Cardiac septum (tissue), 1 donor: ENCODE data around the gene NPAS2. TPM values are rescaled to one million over a fixed set of nuclear protein-coding genes. Genes with fewer than 3 reads are reported as not detected.

ENCODE experiments used
- DNase-seq: peaks from one replicate; pipeline ENCODE4 v3.0.0-alpha.2; 2020; ENCODE audit warnings: low spot score
- intact Hi-C: fragments of 100-400 bp; cut with DNase I; formaldehyde crosslinking; loops from one replicate; pipeline ENCODE4 v1.14.0; 2022
- total RNA-seq: library from RNA; stranded (reverse); fragmentation: NEBNext Ultra II Directional; extraction: Animal tissue kit (Norgen Biotek cat#: 25700); gene quantifications from one replicate; pipeline ENCODE4 v1.2.1, GENCODE V29; 2021
- donor health status: DM: no; HTN: no; CAD: no.

NPAS2 gene
- total RNA-seq, 1 donor from 2014 or later = 54.0 TPM

- DNase-seq = no peak
- intact Hi-C loops = loop anchor here (2.0 kb wide), 1 partner anchor 31 kb away; no protein-coding TSS in a partner anchor
Observed at GRCh38 chr2:100924122-100924519, 104.2 kb downstream of the NPAS2 start.

GRCh38 chr2:100924520-100925451 lies 104.8 kb downstream of the NPAS2 start:
- intact Hi-C loops = loop anchor here (2.0 kb wide), 1 partner anchor 32 kb away; no protein-coding TSS in a partner anchor
- DNase-seq = no peak

- no peak for DNase-seq
- intact Hi-C loops = no loop called here
Observed at GRCh38 chr2:100928235-100928634, 108.3 kb downstream of the NPAS2 start.

GRCh38 chr2:100929147-100929546 lies 109.2 kb downstream of the NPAS2 start:
- DNase-seq = no peak

GRCh38 chr2:100934504-100935371 lies 114.8 kb downstream of the NPAS2 start:
- DNase-seq = no peak
- intact Hi-C loops = loop anchor here (5.0 kb wide), 1 partner anchor 112 kb away; the partner anchor contains the start of gene NPAS2

More at GRCh38 chr2:100929147-100929546, 109.2 kb downstream of the NPAS2 start:
- intact Hi-C loops = no loop called here

GRCh38 chr2:100935372-100935752 lies 115.4 kb downstream of the NPAS2 start:
- intact Hi-C loops = loop anchor here (5.0 kb wide), 1 partner anchor 113 kb away; the partner anchor contains the start of gene NPAS2
- DNase-seq = no peak

GRCh38 chr2:100936070-100936741 lies 116.3 kb downstream of the NPAS2 start:
- no peak for DNase-seq
- intact Hi-C loops = loop anchor here (5.0 kb wide), 1 partner anchor 114 kb away; the partner anchor contains the start of gene NPAS2

- intact Hi-C loops = loop anchor here (5.0 kb wide), 1 partner anchor 115 kb away; the partner anchor contains the start of gene NPAS2
- no peak for DNase-seq
Observed at GRCh38 chr2:100936972-100937542, 117.1 kb downstream of the NPAS2 start.

- DNase-seq = no peak
- intact Hi-C loops = loop anchor here (5.0 kb wide), 1 partner anchor 116 kb away; the partner anchor contains the start of gene NPAS2
Observed at GRCh38 chr2:100938031-100939026, 118.4 kb downstream of the NPAS2 start.

- intact Hi-C loops = loop anchor here (5.0 kb wide), 1 partner anchor 117 kb away; the partner anchor contains the start of gene NPAS2
- no peak for DNase-seq
Observed at GRCh38 chr2:100939445-100939844, 119.5 kb downstream of the NPAS2 start.

- intact Hi-C loops = no loop called here
- no peak for DNase-seq
Observed at GRCh38 chr2:100940240-100940639, 120.3 kb downstream of the NPAS2 start.

- DNase-seq = no peak
- intact Hi-C loops = no loop called here
Observed at GRCh38 chr2:100940766-100941645, 121.1 kb downstream of the NPAS2 start.

- no peak for DNase-seq
- intact Hi-C loops = no loop called here
Observed at GRCh38 chr2:100941646-100942240, 121.8 kb downstream of the NPAS2 start.

- intact Hi-C loops = no loop called here
- DNase-seq = no peak
Observed at GRCh38 chr2:100944617-100945432, 124.9 kb downstream of the NPAS2 start.

GRCh38 chr2:100945433-100945740 lies 125.4 kb downstream of the NPAS2 start:
- DNase-seq = no peak
- intact Hi-C loops = no loop called here
